Medulla oblongata (tissue), 1 donor: ENCODE data around the gene STK32B.
"Not testable (repeated sequence)": the region's sequence is repeated elsewhere in the genome, so short reads cannot be mapped to it uniquely, and the experiment has no call there.

Source experiments
- DNase-seq: peaks from one replicate; pipeline ENCODE4 v3.0.0-alpha.2; 2015; ENCODE audit errors: extremely low spot score

Gene STK32B

DNA sequence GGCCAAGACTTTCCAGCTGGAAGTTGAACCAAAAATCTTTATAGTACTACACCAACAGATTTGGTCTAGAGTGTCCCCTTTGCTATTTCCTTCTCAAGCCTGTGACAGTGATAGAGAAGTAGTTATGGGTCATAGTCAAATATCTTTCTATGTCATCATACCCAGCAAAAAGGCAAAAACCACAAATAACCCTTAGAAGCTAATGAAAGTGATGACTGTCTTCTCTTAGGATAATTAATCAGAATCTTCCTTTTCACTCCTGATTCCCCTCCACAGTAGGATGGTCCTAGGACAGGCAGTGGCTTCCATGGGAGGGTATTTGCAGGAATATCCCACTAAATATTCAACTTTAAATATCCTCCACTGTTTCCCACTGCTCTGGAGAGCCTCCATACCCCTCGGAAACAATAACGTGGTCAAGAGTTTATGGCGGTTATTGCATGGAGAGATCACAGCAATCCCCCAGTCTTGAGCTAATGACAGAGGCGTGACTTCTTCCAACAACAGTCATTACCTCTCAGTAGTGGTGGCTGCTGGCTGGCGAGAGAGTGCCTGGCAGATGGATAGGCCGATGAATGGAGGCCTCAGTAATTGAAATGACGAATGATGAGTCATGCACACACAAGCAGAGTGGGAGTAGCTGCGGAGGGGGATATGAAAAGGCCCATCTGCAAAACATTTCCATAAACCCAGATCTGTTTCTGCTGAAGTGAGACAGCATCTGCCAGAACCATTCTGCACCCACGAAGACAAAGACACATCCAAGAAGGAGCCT is 154.9 kb downstream of the STK32B start:
- DNase-seq = peak; percentile 51

DNA sequence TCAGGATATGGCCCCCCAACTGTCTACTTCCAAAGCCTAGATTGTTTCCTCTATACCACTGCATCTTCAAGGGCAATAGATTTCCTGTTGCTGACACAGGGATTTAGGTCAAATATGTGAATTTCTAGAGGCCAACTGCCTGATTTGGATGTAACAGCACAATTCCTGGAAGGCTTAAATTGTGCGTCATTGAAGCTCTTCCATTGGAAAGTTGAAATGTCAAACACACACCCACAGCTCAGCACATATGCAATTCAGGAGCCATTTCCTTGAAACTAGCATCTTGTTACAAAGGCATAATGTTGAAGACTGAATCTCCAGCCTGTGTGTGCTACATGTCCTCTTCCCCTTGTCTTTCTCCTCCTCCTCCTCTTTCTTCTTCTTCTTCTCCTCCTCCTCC is 158.6 kb downstream of the STK32B start:
- no peak for DNase-seq

DNA sequence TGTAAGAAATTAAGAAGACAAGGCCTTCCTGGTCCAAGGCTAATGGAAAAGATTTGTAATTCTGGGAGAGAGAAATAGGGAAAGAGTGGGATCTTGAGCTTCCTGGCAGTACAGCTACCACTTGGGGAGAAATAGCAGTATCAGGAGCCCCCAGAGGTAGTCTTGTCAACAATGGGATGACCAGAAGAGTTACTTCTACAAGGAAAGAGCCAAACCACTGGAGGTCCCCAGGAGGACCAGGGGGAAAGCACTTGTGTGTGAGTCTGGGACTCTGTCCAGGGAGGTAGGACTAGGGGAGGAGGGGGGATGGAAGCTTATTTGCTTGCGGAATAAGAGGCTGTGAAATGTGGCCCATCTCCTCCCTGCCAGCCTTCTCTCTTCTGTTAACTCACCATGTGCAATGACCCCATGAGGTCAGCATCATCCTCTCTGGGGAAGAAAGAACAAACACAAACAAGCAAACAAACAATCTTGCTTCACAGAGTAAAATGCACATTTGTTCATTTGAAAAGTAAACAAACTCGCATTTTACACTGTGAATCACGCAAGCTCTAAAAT is 160.1 kb downstream of the STK32B start:
- no peak for DNase-seq

DNA sequence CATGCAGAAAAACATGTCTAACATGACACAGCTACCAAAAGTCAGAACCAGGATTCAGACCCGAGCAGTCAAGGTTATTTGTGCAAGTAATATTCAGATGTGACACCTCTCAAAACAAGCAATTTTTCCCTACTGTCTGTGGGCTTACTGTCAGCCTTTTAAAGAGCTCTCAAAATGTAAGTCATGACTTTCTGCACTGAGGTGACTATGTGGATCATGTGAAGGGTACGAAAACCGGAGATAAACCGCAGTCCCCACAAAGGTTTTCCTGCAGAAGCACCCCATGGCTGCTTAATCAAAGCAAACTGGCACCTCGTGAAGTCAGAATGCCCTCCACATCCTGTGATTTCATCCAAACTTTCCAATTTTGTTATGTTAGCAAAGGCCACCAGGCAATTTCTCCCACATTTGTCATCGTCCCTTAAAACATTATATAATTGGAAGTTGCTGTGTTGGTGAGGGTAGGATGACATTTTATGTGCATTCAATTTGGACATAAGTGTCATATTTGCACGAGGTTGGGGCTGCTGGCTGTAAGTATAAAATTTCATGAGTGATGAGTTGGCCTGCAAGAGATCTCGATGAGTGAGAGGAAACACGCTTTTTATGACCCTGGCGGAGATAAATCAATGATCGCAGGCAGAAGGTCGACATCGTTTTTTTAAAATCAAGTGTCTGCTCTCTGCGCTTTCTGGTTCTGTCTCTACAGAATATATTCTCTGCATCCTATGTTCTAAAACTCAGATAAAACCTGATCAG is 161.2 kb downstream of the STK32B start:
- no peak for DNase-seq

DNA sequence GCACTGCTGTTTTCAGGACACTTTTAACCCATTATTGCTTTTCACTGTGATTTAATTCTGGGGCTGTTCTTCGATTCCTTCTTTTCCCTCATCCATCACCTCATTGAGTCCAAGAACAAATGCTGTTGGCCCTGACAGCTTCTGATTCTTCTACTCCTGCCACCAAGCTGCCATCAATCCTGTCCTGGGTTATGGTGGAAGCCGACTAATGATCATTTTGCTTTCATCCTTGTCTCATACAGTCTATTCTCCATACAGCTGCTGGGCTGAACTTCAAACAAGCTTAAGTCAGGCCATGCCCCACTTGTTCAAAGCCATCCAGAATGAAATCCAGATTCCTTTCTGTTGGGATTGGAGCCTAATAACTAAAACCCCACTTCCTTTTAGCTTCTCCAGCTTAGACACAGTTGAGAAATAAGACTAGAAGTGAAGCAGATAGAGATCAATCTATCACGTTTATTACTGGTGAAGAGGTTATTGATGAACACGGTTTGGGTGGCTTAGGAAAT is 161.9 kb downstream of the STK32B start:
- no peak for DNase-seq

DNA sequence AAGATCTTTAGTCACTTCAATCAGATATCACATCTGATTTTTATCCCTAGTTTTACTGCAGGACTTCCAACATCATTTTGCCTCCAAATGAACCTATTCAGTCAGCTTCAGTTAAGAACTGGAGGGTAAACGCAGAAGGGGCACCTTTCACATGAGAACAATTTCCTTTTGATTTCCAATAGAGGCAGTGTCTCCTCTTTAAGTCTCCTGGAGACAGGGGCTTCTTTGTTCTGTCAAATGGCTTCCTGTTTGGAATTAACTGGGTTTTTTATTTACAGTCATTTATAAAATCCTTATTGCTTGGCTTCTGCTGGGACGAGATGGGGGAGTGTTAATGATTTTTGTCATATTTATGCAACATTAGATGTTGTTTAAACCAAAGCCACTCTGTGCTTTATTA is 164.0 kb downstream of the STK32B start:
- peak; percentile 25 for DNase-seq

DNA sequence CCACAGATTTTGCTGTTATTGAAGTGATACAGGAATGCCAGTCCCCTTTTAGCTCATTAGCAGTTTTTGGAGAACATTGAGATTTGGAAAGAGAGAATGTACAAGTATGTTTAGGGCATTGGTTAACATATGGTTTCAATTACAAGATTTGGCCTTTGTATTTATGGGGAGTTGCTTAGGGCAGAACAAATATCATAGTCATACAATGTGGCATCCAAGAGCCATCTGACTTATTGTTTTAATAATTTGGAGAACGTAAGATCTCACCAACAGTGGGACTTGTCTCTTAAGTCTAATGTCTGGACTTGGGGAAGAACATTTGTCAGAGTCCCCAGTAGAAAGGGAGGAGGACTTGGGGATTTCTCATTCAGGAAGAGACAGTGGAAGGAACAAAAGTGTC is 166.1 kb downstream of the STK32B start:
- DNase-seq = no peak

DNA sequence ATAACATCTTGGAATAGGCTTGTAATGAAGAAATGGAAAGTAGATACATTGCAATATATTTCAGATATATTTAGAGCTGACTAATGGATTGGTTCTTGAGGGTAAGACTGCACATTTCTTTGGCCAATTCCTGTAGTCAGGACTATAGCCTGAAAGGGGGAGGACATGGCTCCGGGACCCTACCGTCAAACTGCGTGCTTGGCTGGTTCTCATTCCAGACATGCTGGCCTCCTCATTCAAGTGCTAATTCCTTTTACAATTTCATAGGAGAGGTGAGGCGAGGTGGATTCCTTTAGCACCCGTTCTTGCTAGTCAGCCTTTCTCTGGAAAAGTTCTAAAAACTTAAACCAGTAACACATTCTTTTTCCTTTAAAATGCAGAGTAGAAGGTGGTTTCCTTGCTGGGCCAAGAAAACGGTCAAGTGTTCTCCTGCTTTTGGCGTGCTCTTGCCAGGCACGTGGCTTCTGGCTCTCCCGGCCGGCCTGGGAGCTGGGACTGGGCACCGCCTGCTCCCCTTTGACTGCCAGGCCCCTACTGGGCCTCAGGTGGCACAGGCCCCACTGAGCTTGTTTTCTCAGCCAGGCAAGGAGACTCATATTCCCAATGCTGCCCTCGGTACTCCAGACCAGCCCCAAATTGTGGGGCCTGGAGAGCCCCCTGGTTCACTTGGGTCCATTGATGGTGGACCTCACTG is 167.2 kb downstream of the STK32B start:
- no peak for DNase-seq

DNA sequence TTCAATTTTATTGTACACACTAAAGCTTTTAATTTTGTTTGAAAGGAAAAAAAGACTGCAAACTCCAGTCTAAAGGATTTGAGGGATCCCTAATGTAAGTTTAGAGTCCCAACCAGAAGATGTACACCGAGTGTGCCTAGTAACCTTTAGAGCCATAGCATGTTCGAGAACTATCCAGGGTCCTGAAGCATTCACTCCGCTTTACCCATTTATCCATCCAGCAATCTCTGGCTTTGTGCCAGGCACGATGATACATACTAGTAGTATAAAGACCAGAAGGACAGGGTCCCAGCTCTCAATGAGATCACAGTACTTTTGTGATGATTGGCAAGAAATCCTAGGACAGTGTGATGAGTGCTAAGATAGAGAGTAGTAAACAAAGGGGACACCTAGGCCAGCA is 168.7 kb downstream of the STK32B start:
- no peak for DNase-seq

DNA sequence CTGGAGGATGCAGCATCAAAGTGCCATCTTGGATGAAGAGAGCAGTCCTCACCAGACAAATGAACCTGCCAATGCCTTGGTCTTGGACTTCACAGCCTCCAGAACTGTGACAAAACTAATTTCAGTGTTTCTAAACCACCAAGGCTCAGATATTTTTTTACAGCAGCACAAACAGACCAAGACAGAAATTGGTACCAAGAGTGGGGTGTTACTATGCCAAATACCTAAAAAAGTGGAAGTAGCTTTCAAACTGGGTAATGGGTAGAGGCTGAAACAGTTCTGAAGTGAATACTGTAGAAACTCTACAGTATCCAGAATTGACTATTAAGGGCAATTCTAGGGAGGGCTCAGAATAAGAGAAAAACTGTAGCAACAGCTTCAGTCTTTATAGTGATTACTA is 170.8 kb downstream of the STK32B start:
- DNase-seq = no peak

DNA sequence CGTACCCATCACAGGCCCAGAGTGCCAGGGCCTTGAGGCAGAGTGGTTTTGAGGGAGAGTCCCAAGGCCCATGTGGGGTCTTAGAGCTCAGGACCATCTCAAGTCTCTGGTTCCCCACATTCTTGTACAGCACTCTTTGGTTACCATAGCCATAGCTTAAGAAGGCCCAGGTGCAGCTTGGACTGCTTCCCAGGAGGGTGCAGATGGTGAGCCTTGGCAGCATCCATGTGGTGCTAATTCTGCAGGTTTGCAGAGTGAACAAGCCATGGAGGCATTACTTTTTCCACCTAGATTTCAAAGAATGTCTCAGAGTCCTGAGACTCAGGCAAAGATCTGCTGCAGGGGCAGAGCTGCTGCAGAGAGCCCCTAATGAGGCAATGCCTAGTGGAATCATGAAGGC is 171.7 kb downstream of the STK32B start:
- DNase-seq = no peak

DNA sequence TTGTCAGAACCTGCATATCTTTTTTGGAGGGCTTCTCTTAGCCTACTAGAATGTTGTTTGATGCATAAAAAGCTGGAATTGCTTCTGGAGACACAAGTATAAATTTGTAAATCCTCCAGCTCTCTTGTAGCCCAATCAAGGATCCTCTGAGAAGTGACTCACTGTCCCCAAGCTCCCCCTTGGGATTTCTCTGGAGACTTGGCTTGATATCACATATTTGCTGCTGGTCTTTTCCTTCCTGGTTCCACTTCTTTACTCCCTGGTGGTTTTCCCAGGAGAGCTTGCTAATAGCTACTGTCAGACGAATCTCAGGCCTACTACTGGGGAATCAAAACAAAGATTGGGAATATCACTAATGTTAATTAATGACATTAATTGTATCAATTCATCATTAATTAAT is 173.1 kb downstream of the STK32B start:
- DNase-seq = no peak

DNA sequence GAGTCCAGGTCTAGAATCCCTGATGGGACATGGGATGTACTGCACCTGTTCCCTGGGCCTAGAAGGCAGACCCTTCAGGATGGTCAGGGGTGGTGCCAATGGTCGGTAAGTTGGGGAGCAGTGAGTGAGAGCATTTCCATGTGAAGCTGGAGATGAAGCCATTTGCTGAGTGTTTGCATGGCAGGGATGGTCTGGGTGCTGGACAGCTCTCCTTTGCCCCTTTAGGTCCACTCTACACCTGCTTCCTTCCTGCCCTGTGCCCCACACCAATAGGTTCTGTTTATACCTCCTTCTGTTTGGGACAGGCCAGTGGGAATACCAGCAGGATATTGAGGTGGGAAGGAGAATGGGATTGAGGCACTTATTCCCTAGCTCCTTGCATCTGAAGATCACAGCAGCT is 181.3 kb downstream of the STK32B start:
- DNase-seq = no peak

DNA sequence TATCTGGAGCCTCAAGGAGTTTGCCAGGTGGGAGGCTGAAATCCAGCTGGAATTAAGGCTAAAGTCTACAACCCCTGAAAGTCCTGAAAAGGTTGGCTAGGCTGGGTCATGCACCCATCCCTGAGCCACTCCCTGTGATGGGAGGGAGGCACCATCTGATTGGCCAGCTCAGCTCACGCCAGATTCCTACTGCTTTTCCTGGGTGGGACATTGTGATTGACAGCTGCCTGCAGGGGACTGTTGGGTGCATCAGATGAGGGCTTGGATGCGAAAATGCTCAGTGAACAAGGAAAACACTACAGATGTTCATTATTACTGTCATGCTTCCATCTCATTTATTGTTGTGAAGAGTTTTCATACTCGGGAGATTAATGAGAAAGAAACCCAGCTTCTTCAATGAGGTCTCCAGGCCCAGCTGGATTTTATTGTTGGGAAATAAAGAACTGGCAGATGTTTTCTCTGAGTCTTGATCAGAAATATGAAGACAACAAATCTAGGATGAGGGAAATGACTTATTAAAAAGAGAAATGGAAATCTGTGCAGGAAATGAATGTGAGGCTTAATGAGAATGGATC is 185.9 kb downstream of the STK32B start:
- DNase-seq = no peak

DNA sequence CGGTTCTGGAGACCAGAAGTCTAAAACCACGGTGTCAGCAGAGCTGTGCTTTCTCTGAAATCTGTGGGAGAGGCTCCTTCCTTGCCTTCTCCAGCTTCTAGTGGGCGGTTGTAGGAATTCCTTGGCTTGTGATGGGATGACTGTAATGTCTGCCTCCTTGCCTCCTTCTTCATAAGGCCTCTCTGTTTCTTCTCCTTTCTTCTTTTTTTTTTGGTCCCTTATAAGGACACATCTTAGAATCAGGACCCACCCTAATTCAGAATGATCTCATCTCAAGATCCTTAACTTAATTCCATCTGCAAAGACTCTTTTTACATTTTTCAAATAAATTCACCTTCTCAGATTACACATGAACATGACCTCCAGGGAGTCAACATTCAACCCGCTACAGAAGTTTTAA is 186.9 kb downstream of the STK32B start:
- DNase-seq = no peak

DNA sequence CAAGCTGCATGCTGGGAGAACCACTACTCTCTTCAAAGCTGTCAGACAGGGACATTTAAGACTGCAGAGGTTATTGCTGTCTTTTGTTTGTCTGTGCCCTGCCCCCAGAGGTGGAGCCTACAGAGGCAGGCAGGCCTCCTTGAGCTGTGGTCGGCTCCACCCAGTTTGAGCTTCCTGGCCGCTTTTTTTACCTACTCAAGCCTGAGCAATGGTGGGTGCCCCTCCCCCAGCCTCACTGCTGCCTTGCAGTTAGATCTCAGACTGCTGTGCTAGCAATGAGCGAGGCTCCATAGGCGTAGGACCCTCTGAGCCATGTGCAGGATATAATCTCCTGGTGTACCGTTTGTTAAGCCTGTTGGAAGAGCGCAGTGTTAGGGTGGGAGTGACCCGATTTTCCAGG is 195.8 kb downstream of the STK32B start:
- not testable (repeated sequence) for DNase-seq

DNA sequence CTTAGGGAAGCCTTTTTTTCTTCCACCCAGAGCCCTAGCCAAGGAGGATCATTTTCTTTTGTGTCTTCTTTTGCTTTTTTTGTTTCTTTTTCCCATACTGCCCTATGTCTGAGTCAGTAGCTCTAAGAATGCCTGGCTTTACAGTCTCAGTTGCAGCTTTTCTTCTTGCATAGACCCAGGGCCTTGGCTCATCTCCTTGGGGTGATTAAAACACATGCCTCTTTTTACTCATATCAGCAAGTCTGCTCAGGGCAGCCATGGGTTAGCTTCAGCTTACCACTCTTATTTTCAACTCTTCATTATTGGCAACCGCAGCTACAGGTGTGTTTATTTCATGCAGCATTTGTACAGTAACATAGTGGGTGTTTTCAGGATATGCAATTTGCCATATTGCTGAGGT is 196.5 kb downstream of the STK32B start:
- no peak for DNase-seq

DNA sequence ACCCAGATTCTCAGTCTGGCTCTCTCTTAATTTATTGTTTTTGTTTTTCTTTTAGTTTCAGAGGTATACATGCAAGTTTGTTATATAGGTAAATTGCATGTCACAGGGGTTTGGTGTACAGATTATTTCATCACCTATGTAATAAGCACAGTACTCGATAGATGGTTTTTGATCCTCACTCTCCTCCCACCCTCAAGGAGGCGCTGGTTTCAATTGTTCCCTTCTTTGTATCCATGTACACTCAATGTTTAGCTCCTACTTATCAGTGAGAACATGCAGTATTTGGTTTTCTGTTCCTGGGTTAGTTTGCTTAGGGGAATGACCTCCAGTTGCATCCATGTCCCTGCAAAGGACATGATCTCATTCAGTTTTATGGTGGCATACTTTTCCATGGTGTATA is 198.4 kb downstream of the STK32B start:
- DNase-seq = no peak

DNA sequence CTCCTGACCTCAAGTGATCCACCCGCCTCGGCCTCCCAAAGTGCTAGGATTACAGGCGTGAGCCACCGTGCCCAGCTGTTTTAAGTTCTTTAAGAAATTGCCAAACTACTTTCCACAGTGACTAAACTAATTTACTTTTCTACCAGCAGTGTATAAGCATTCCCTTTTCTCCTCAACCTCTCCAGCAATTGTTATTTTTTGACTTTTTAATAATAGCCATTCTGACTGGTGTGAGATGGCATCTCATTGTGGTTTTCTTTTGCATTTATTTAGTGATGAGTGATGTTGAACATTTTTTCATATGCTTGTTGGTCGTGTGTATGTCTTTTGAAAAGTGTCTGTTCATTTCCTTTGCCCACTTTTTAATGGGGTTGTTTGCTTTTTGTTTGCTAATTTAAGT is 199.3 kb downstream of the STK32B start:
- DNase-seq = not testable (repeated sequence)

DNA sequence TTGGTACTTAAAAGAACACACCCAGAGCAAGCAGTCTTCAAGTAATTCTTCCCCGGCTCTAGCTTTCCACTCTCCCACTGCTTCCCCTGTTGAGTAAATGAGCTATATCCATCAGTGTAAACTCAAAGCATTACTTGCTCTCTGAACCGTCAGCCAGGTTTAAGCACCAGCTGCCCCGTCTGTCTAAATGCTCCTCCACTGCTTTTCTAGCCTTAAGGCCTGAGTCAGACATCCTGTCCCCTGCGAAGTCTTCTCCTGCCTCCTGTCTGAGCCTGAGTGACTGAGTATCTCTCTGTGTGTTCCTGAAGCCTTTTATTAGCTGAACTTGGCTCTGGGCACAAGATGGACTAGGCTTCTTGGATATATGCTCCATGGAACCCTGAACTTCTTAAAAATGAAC is 205.1 kb downstream of the STK32B start:
- no peak for DNase-seq

DNA sequence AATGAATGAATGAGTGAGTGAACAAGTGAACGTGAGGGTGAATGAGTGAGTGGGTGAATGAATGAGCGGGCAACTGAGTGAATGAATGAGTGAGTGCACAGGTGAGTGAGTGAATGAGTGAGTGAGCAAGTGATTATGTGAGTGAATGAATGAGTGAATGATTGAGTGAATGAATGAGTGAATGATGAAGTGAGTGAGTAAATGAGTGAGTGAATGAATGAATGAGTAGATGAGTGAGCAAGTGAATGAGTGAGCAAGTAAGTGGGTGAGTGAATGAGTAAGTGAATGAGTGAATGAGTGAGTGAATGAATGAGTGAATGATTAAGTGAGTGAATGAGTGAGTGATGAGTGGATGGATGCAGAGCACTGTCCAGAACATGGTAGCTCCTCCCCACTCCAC is 205.8 kb downstream of the STK32B start:
- no peak for DNase-seq

DNA sequence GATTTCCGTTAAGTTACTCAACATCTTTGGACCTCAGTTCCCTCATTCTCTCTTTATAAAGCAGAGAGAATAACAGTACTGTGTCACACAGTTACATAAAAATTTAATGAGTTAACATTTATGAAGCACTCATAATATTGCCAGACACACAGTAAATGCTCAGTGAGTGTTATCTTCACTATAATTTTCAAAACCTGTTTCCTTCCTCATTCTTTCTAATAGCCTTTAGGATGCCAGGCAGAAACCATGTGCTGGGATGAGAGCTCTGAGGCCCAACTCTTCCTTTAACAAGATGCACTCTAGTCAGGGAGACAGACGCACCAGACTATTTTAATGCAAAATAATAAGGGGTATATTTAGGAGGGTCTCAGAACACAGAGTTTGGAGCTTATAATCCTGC is 208.2 kb downstream of the STK32B start:
- no peak for DNase-seq
